Measurements from ENCODE around the gene SSR4.

SSR4 gene

GRCh38 chrX:153782313-153782712, 12.2 kb upstream of the SSR4 start:
- in situ Hi-C loops (cut with MboI; ENCODE audit: low sequenced_read_pairs, unreplicated experiment), result no loop called here
- TF ChIP-seq, protein P1, sequence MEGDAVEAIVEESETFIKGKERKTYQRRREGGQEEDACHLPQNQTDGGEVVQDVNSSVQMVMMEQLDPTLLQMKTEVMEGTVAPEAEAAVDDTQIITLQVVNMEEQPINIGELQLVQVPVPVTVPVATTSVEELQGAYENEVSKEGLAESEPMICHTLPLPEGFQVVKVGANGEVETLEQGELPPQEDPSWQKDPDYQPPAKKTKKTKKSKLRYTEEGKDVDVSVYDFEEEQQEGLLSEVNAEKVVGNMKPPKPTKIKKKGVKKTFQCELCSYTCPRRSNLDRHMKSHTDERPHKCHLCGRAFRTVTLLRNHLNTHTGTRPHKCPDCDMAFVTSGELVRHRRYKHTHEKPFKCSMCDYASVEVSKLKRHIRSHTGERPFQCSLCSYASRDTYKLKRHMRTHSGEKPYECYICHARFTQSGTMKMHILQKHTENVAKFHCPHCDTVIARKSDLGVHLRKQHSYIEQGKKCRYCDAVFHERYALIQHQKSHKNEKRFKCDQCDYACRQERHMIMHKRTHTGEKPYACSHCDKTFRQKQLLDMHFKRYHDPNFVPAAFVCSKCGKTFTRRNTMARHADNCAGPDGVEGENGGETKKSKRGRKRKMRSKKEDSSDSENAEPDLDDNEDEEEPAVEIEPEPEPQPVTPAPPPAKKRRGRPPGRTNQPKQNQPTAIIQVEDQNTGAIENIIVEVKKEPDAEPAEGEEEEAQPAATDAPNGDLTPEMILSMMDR (IDR thresholded peaks at IDR 0.05; ENCODE audit: borderline replicate concordance, control extremely low read depth, extremely low read depth, insufficient read depth, missing control alignments), result no peak
- no peak for DNase-seq (ENCODE audit: low spot score)

DNA sequence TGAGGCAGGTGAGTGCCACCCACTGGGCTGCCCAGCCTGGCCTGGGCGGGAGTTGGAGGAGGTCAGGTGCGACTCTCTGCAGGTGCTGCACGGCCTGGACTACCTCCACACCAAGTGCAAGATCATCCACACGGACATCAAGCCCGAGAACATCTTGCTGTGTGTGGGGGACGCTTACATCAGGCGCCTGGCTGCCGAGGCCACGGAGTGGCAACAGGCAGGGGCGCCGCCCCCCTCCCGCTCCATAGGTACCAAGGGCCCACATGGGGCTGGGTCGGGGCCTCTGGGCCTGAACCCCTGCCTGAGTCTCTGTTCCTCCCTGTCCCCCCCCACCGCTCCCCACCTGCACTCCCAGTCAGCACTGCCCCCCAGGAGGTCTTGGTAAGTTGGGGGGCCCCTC, 11.6 kb upstream of the SSR4 start:
- TF ChIP-seq, protein P1 (IDR thresholded peaks at IDR 0.05; ENCODE audit: borderline replicate concordance, control extremely low read depth, extremely low read depth, insufficient read depth, missing control alignments), result no peak
- no peak for DNase-seq (ENCODE audit: low spot score)
- in situ Hi-C loops (cut with MboI; ENCODE audit: low sequenced_read_pairs, unreplicated experiment), result no loop called here

DNA sequence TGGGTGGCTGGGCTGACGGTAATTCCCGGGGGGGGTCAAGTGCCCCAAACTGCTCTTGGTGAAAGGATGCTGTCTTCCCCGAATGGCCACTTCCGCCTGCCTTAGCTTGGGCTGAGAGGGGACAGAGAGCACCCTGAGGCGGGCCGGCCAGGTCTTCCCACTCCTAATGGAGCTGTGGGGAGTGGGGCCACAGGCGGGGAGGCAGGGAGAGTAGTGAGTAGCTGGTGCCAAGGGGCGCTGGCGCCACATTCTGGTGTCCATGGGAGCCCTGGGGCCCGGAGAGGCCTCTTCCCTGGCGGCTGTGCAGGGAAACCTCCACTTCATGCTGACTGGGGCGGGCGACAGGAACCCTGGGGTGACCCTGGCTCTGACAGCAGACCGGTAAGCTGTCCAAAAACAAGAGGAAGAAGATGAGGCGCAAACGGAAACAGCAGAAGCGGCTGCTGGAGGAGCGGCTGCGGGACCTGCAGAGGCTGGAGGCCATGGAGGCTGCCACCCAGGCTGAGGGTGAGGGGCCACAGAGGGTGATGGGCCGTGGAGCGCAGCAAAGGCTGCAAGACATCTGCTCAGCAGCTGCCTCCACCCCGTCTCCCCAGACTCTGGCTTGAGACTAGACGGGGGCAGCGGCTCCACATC, 11.0 kb upstream of the SSR4 start:
- no peak for DNase-seq (ENCODE audit: low spot score)
- TF ChIP-seq, protein P1 (IDR thresholded peaks at IDR 0.05; ENCODE audit: borderline replicate concordance, control extremely low read depth, extremely low read depth, insufficient read depth, missing control alignments), result no peak
- in situ Hi-C loops (cut with MboI; ENCODE audit: low sequenced_read_pairs, unreplicated experiment), result no loop called here

DNA sequence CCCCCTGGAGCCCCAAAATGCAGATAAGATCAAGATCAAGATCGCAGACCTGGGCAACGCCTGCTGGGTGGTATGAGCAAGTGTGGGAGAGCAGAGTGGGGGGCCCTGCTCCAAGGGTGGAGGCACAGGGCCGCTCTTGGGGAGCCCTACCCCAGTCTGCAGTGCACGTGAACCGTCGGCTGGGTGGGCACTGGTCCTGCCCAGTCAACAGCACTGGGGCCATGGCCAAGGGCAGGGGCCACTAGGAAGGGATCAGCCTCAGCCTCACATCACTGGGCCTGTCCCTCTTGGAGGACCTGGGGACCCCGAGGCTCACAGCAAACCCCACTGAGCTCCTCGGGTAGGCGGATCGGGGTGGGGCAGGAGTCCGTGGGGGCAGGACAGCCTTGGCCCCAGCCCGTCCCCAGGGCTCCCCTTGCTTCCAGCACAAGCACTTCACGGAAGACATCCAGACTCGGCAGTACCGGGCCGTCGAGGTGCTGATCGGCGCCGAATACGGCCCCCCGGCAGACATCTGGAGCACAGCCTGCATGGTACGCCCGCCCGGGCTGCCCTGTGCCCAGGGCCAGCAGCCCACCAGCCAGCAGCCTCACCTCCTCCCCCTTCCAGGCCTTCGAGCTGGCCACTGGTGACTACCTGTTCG, 10.0 kb upstream of the SSR4 start:
- in situ Hi-C loops (cut with MboI; ENCODE audit: low sequenced_read_pairs, unreplicated experiment), result no loop called here
- no peak for DNase-seq (ENCODE audit: low spot score)
- TF ChIP-seq, protein P1 (IDR thresholded peaks at IDR 0.05; ENCODE audit: borderline replicate concordance, control extremely low read depth, extremely low read depth, insufficient read depth, missing control alignments), result no peak

GRCh38 chrX:153786669-153787068, 7.8 kb upstream of the SSR4 start:
- no peak for DNase-seq (ENCODE audit: low spot score)
- TF ChIP-seq, protein P1 (IDR thresholded peaks at IDR 0.05; ENCODE audit: borderline replicate concordance, control extremely low read depth, extremely low read depth, insufficient read depth, missing control alignments), result no peak

DNA sequence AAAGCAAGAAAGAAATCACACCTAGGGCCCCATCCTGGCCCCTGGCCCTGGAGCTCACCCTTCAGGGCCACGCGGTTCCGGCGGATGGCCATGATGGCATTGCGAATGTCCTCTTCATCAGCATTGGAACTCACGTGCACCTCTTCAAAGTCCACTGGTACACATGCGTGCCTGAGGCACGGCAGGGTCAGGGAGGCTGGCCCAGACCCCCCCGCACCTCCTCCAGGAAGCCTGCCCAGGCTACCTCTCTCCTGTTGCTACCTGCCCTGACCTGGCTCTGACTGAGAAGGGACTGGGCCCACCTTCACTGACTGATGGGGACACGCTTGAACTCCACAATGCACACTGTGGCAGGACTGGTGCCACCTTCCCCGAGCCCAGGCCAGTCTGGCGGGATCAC, 4.8 kb upstream of the SSR4 start:
- DNase-seq (ENCODE audit: low spot score), result no peak
- TF ChIP-seq, protein P1 (IDR thresholded peaks at IDR 0.05; ENCODE audit: borderline replicate concordance, control extremely low read depth, extremely low read depth, insufficient read depth, missing control alignments), result no peak
- in situ Hi-C loops (cut with MboI; ENCODE audit: low sequenced_read_pairs, unreplicated experiment), result no loop called here

More at GRCh38 chrX:153786669-153787068, 7.8 kb upstream of the SSR4 start:
- in situ Hi-C loops (cut with MboI; ENCODE audit: low sequenced_read_pairs, unreplicated experiment), result no loop called here
